ENCODE results near the gene ZBTB40. TPM values are rescaled to one million over a fixed set of nuclear protein-coding genes. Genes with fewer than 3 reads are reported as not detected.

ZBTB40 gene
- polyA plus RNA-seq, 2 of the 4 experiments (the other 2 are of a cell fraction), result 6.2 to 7.0 TPM

GRCh38 chr1:22547186-22547817 is 95.7 kb downstream of the ZBTB40 start (continued):
- TF ChIP-seq, protein P1, sequence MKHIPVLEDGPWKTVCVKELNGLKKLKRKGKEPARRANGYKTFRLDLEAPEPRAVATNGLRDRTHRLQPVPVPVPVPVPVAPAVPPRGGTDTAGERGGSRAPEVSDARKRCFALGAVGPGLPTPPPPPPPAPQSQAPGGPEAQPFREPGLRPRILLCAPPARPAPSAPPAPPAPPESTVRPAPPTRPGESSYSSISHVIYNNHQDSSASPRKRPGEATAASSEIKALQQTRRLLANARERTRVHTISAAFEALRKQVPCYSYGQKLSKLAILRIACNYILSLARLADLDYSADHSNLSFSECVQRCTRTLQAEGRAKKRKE (CRISPR knock-in tag; IDR thresholded peaks at IDR 0.05; ENCODE audit: low read depth), result no peak
- TF ChIP-seq RAD21 (conservative IDR thresholded peaks at IDR 0.05 in 1 of 2, IDR thresholded peaks at IDR 0.05 in 1 of 2) (no peak), USF2 (IDR thresholded peaks at IDR 0.05) (no peak)

DNA sequence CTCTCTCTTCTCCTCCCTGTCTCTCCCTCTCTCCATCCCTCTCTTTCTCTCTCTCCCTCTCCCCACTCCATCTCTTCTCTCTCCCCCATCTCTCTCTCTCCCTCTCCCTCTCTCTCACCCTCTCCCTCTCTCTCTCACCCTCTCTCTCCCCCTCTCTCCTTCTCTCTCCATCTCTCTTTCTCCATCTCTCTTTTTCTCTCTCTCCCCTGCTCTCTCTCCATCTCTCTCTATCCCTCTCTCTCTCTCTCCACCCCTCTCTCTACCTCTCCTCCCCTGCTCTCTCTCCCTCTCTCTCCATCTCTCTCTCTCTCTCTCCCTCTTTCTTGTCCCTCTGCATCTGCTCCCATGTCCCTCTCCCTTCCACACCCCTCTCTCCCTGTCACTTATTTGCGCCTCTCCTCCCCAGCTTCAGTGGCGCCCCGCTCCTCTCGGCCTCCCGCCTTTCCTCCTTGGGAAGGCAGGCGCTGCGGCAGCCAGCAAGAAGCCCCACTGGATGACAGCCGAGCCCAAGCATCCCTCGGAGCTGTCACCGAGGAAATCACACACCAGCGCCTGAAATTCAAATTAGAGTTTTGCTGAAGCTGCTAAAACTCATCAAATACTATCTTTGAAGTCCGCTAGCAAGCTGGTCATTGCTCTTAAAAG is 96.3 kb downstream of the ZBTB40 start:
- no peak for FAIRE-seq
- no peak for DNase-seq (ENCODE audit: low read depth in 1 of 2, low spot score in 1 of 2)
- Histone ChIP-seq H3K9me3 (no peaks in the 10 kb centered on the region), H3K4me2 (no peak overlapping the region), H3K4me3 (no peak overlapping the region), H3K27ac (no peak overlapping the region), H3K4me1 (no peaks in the 10 kb centered on the region)
- TF ChIP-seq ZSCAN20 (CRISPR knock-in tag; IDR thresholded peaks at IDR 0.05) (no peak), ZC3H11A (IDR thresholded peaks at IDR 0.05) (no peak), POLR2A (IDR thresholded peaks at IDR 0.05; ENCODE audit: low read length) (no peak), TP53 (CRISPR knock-in tag; IDR thresholded peaks at IDR 0.05) (no peak), RAD21 (conservative IDR thresholded peaks at IDR 0.05 in 1 of 2, IDR thresholded peaks at IDR 0.05 in 1 of 2) (no peak), TFCP2L1 (CRISPR knock-in tag; IDR thresholded peaks at IDR 0.05) (no peak), NPAS2 (CRISPR knock-in tag; IDR thresholded peaks at IDR 0.05; ENCODE audit: borderline replicate concordance) (no peak), RFX5 (IDR thresholded peaks at IDR 0.05) (no peak), RNF2 (IDR thresholded peaks at IDR 0.05; ENCODE audit: borderline replicate concordance, low read depth) (no peak), BCL3 (IDR thresholded peaks at IDR 0.05) (no peak), HES2 (IDR thresholded peaks at IDR 0.05) (no peak), FOXS1 (CRISPR knock-in tag; IDR thresholded peaks at IDR 0.05) (no peak), MAFK (IDR thresholded peaks at IDR 0.05; ENCODE audit: partially characterized antibody) (no peak), SMC3 (IDR thresholded peaks at IDR 0.05) (no peak), HMGXB4 (CRISPR knock-in tag; IDR thresholded peaks at IDR 0.05; ENCODE audit: borderline replicate concordance) (no peak), GATA3 (IDR thresholded peaks at IDR 0.05; ENCODE audit: borderline replicate concordance) (no peak), ZFP36 (IDR thresholded peaks at IDR 0.05; ENCODE audit: borderline replicate concordance, partially characterized antibody) (no peak)
- TF ChIP-seq, protein P1 (CRISPR knock-in tag; IDR thresholded peaks at IDR 0.05; ENCODE audit: low read depth), result no peak
- WGBS (ENCODE audit: missing lambda C conversion rate), result 49% methylated on average over 8 of the region's 12 CpGs
- no peak for ATAC-seq
- ChIA-PET POLR2A (no interaction called here), CTCF (no interaction called here)
